ENCODE results near the gene NTF3.

Gene NTF3

DNA sequence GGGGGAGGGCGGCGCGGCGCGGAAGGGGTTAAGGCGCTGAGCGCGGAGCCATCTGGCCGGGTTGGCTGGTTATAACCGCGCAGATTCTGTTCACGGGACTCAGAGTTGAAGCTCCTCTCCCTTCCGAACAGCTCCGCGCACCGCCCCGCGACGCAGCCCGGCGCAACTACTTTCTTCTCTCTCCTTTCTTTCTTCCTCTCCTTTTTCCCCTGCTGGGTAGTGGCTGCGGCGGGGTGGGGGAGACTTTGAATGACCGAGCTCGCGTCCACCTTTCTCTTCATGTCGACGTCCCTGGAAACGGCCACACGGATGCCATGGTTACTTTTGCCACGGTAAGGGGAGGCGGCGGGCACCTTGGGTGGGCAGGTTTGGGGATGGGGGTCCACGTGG is at the start of gene NTF3:
TSS of gene NTF3 (plus strand) at position 98 of the 390 bp plus-strand sequence. CDS start at position 315, 217 bp downstream.
- CTCF ChIA-PET: interaction anchor here (0.6 to 2.6 kb wide), 6 partner anchors 9 to 365 kb away, joined by 3 to 10 read pairs (median 4); no protein-coding TSS in a partner anchor
- POLR2A ChIA-PET: interaction anchor here (0.8 to 2.2 kb wide), 3 partner anchors 9 to 374 kb away, joined by 4 to 20 read pairs (median 6); no protein-coding TSS in a partner anchor
- H3K27ac ChIP-seq (ENCODE audit: extremely low read depth, low read depth, low read length): peak within 1 kb of the TSS; percentile 16; the same call in 1 of the 2 replicates
- H3K4me3 ChIP-seq (ENCODE audit: low read depth, low read length): peak within 1 kb of the TSS; percentile 69
- H3K9me3 ChIP-seq (ENCODE audit: control insufficient read depth, insufficient read depth, low read depth, low read length): no peaks in the 10 kb centered on the region
- H3K36me3 ChIP-seq (ENCODE audit: control insufficient read depth in 2 of 2, insufficient read depth in 1 of 2, low read length in 2 of 2): no peaks in the 10 kb centered on the region
- peaks cover 16% of the 10 kb centered on the region for H3K4me1 ChIP-seq (ENCODE audit: control insufficient read depth, insufficient read depth, low read length)
- TF ChIP-seq ZBTB20 (tag by site-specific recombination; IDR thresholded peaks at IDR 0.05) (peak; percentile 78; the same call in 1 of the 2 replicates), ZBTB26 (tag by site-specific recombination; optimal IDR thresholded peaks at IDR 0.05) (peak; percentile 22), ZFP37 (tag by site-specific recombination; IDR thresholded peaks at IDR 0.05) (no peak), PRDM1 (tag by site-specific recombination; IDR thresholded peaks at IDR 0.05) (peak; percentile 51; the same call in 1 of the 2 replicates), INSM2 (tag by site-specific recombination; IDR thresholded peaks at IDR 0.05) (0 out of 2 replicates have a peak, but pooled peaks have one; percentile 9), ZNF341 (tag by site-specific recombination; IDR thresholded peaks at IDR 0.05; ENCODE audit: low read depth) (peak; percentile 67), YY1 (tag by site-specific recombination; IDR thresholded peaks at IDR 0.05) (0 out of 2 replicates have a peak, but pooled peaks have one; percentile 30)
- TF ChIP-seq, protein P1, sequence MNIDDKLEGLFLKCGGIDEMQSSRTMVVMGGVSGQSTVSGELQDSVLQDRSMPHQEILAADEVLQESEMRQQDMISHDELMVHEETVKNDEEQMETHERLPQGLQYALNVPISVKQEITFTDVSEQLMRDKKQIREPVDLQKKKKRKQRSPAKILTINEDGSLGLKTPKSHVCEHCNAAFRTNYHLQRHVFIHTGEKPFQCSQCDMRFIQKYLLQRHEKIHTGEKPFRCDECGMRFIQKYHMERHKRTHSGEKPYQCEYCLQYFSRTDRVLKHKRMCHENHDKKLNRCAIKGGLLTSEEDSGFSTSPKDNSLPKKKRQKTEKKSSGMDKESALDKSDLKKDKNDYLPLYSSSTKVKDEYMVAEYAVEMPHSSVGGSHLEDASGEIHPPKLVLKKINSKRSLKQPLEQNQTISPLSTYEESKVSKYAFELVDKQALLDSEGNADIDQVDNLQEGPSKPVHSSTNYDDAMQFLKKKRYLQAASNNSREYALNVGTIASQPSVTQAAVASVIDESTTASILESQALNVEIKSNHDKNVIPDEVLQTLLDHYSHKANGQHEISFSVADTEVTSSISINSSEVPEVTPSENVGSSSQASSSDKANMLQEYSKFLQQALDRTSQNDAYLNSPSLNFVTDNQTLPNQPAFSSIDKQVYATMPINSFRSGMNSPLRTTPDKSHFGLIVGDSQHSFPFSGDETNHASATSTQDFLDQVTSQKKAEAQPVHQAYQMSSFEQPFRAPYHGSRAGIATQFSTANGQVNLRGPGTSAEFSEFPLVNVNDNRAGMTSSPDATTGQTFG (tag by site-specific recombination; IDR thresholded peaks at IDR 0.05; ENCODE audit: borderline replicate concordance): no peak
- TF ChIP-seq, protein P2, sequence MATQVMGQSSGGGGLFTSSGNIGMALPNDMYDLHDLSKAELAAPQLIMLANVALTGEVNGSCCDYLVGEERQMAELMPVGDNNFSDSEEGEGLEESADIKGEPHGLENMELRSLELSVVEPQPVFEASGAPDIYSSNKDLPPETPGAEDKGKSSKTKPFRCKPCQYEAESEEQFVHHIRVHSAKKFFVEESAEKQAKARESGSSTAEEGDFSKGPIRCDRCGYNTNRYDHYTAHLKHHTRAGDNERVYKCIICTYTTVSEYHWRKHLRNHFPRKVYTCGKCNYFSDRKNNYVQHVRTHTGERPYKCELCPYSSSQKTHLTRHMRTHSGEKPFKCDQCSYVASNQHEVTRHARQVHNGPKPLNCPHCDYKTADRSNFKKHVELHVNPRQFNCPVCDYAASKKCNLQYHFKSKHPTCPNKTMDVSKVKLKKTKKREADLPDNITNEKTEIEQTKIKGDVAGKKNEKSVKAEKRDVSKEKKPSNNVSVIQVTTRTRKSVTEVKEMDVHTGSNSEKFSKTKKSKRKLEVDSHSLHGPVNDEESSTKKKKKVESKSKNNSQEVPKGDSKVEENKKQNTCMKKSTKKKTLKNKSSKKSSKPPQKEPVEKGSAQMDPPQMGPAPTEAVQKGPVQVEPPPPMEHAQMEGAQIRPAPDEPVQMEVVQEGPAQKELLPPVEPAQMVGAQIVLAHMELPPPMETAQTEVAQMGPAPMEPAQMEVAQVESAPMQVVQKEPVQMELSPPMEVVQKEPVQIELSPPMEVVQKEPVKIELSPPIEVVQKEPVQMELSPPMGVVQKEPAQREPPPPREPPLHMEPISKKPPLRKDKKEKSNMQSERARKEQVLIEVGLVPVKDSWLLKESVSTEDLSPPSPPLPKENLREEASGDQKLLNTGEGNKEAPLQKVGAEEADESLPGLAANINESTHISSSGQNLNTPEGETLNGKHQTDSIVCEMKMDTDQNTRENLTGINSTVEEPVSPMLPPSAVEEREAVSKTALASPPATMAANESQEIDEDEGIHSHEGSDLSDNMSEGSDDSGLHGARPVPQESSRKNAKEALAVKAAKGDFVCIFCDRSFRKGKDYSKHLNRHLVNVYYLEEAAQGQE (tag by site-specific recombination; IDR thresholded peaks at IDR 0.05): peak; percentile 23; the same call in 1 of the 2 replicates

DNA sequence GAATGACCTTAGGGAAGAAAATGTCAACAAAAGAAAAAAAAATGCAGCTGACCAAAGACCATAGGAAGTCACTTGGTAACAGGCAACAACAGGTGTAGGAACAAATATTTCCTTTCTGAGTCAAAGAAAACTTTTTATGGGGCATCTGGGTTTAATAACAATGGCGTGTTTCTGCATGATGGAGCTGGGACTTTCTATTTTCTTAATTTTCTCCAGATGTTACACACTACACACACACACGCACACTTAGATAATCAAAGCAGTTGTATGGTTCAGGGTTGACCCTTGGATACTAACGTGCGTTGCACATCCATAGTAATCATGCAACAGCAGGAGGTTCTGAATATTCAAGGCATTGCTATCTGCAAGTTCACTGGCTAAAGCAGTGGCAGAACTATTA is 47.9 kb upstream of the NTF3 start:
- H3K9me3 ChIP-seq (ENCODE audit: control insufficient read depth, insufficient read depth, low read depth, low read length): no peaks in the 10 kb centered on the region
- no peak for TF ChIP-seq IKZF3 (tag by site-specific recombination; IDR thresholded peaks at IDR 0.05)
- TF ChIP-seq ZNF510 (tag by site-specific recombination; IDR thresholded peaks at IDR 0.05; ENCODE audit: insufficient replicate concordance): no peak
- TF ChIP-seq ZNF416 (tag by site-specific recombination; IDR thresholded peaks at IDR 0.05): no peak
- no peak for TF ChIP-seq ZNF530 (tag by site-specific recombination; IDR thresholded peaks at IDR 0.05; ENCODE audit: low read depth)
- TF ChIP-seq OSR2 (tag by site-specific recombination; IDR thresholded peaks at IDR 0.05): no peak
- no peak for TF ChIP-seq ZNF626 (tag by site-specific recombination; IDR thresholded peaks at IDR 0.05)
- TF ChIP-seq FEZF1 (tag by site-specific recombination; IDR thresholded peaks at IDR 0.05): no peak
- no peak for TF ChIP-seq ZBTB11 (tag by site-specific recombination; conservative IDR thresholded peaks at IDR 0.05; ENCODE audit: low read depth)
- TF ChIP-seq BCL11A (tag by site-specific recombination; IDR thresholded peaks at IDR 0.05; ENCODE audit: low read depth): no peak
- TF ChIP-seq ZNF654 (tag by site-specific recombination; IDR thresholded peaks at IDR 0.05; ENCODE audit: low read depth): no peak
- no peak for TF ChIP-seq ZNF341 (tag by site-specific recombination; IDR thresholded peaks at IDR 0.05; ENCODE audit: low read depth)
- no peak for TF ChIP-seq ZNF837 (tag by site-specific recombination; IDR thresholded peaks at IDR 0.05)
- no peak for TF ChIP-seq ZNF623 (tag by site-specific recombination; IDR thresholded peaks at IDR 0.05)
- TF ChIP-seq ZNF140 (tag by site-specific recombination; IDR thresholded peaks at IDR 0.05): no peak

More for the DNA sequence above, 47.9 kb upstream of the NTF3 start:
- ChIA-PET CTCF (no interaction called here), POLR2A (no interaction called here)
- H3K4me3 ChIP-seq (ENCODE audit: low read depth, low read length): no peak overlapping the region
- H3K36me3 ChIP-seq (ENCODE audit: control insufficient read depth in 2 of 2, insufficient read depth in 1 of 2, low read length in 2 of 2): no peaks in the 10 kb centered on the region
- H3K4me1 ChIP-seq (ENCODE audit: control insufficient read depth, insufficient read depth, low read length): no peaks in the 10 kb centered on the region
- no peak overlapping the region for H3K27ac ChIP-seq (ENCODE audit: extremely low read depth, low read depth, low read length)
